ENCODE results near the gene GJA4.

GJA4 gene

DNA sequence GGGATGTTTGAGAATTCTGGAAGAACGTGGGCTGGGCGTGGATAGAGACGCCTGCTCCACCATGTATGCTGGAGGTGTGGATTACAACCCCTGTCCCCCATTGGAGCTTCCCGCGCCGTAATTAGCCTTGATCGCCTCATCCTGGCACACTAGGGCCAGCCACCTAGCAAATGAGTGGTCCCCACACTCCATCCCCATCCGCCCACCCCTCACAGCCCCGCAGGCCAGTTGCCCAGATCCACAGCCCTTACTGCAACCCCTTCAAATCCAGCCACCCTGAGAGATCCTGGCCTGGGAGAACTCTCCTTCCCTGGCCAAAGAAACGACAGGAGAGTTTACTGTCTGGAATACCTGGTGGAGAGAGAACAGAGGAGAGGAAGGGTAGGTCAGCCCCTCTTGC, 375 bp upstream of the GJA4 start:
- ChIA-PET CTCF (no interaction called here), POLR2A (no interaction called here)
- H3K4me3 ChIP-seq (ENCODE audit: low read depth, low read length): no peak overlapping the region
- TF ChIP-seq, protein P1, sequence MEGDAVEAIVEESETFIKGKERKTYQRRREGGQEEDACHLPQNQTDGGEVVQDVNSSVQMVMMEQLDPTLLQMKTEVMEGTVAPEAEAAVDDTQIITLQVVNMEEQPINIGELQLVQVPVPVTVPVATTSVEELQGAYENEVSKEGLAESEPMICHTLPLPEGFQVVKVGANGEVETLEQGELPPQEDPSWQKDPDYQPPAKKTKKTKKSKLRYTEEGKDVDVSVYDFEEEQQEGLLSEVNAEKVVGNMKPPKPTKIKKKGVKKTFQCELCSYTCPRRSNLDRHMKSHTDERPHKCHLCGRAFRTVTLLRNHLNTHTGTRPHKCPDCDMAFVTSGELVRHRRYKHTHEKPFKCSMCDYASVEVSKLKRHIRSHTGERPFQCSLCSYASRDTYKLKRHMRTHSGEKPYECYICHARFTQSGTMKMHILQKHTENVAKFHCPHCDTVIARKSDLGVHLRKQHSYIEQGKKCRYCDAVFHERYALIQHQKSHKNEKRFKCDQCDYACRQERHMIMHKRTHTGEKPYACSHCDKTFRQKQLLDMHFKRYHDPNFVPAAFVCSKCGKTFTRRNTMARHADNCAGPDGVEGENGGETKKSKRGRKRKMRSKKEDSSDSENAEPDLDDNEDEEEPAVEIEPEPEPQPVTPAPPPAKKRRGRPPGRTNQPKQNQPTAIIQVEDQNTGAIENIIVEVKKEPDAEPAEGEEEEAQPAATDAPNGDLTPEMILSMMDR (IDR thresholded peaks at IDR 0.05; ENCODE audit: insufficient read depth, low read length, missing control alignments): no peak
- DNase-seq (ENCODE audit: low read depth, low spot score): no peak

DNA sequence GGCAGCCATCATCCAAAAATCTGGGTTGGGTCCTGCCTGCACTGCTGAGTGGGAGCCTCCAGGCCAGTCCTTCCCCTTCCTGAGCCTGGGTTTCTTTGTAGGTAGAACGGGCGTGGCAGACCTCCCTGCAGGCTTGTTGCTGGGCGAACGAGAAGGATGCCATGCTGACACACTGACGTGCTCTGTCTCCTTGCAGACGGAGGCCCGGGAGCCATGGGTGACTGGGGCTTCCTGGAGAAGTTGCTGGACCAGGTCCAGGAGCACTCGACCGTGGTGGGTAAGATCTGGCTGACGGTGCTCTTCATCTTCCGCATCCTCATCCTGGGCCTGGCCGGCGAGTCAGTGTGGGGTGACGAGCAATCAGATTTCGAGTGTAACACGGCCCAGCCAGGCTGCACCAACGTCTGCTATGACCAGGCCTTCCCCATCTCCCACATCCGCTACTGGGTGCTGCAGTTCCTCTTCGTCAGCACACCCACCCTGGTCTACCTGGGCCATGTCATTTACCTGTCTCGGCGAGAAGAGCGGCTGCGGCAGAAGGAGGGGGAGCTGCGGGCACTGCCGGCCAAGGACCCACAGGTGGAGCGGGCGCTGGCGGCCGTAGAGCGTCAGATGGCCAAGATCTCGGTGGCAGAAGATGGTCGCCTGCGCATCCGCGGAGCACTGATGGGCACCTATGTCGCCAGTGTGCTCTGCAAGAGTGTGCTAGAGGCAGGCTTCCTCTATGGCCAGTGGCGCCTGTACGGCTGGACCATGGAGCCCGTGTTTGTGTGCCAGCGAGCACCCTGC, 1.4 kb downstream of the GJA4 start:
- TF ChIP-seq, protein P1 (IDR thresholded peaks at IDR 0.05; ENCODE audit: insufficient read depth, low read length, missing control alignments): no peak
- CTCF ChIA-PET: no interaction called here
- H3K4me3 ChIP-seq (ENCODE audit: low read depth, low read length): no peak overlapping the region
- DNase-seq (ENCODE audit: low read depth, low spot score): no peak
- POLR2A ChIA-PET: no interaction called here

DNA sequence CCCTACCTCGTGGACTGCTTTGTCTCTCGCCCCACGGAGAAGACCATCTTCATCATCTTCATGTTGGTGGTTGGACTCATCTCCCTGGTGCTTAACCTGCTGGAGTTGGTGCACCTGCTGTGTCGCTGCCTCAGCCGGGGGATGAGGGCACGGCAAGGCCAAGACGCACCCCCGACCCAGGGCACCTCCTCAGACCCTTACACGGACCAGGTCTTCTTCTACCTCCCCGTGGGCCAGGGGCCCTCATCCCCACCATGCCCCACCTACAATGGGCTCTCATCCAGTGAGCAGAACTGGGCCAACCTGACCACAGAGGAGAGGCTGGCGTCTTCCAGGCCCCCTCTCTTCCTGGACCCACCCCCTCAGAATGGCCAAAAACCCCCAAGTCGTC, 2.0 kb downstream of the GJA4 start:
- H3K4me3 ChIP-seq (ENCODE audit: low read depth, low read length): no peak overlapping the region
- ChIA-PET CTCF (interaction anchor here (1.0 kb wide), 1 partner anchor 72 kb away, joined by 3 read pairs; no protein-coding TSS in a partner anchor), POLR2A (no interaction called here)
- DNase-seq (ENCODE audit: low read depth, low spot score): no peak
- TF ChIP-seq, protein P1 (IDR thresholded peaks at IDR 0.05; ENCODE audit: insufficient read depth, low read length, missing control alignments): no peak

DNA sequence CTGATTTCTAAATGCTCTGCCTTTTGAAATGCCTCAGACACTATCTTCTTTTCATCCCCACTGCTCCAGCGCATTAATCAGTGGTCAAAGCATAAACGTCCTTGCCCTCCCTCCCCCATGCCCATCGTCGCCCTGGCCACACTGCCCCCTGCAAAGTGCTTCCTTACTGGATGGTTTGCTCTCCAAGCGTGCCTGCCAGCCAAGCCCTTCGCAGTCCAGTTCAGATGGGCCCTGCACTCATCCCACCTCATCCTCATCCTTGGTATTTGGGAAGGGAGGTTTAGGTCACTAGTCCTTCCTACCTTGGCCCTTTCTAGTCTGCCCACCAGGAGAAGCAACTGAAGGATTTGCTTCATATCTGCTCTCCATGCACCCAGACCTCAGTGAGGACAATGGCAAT, 3.1 kb downstream of the GJA4 start:
- no peak for DNase-seq (ENCODE audit: low read depth, low spot score)
- POLR2A ChIA-PET: no interaction called here
- TF ChIP-seq, protein P1 (IDR thresholded peaks at IDR 0.05; ENCODE audit: insufficient read depth, low read length, missing control alignments): no peak
- CTCF ChIA-PET: interaction anchor here (1.0 to 1.6 kb wide), 2 partner anchors 9 to 71 kb away, joined by 3 to 7 read pairs; no protein-coding TSS in a partner anchor
- H3K4me3 ChIP-seq (ENCODE audit: low read depth, low read length): no peak overlapping the region

DNA sequence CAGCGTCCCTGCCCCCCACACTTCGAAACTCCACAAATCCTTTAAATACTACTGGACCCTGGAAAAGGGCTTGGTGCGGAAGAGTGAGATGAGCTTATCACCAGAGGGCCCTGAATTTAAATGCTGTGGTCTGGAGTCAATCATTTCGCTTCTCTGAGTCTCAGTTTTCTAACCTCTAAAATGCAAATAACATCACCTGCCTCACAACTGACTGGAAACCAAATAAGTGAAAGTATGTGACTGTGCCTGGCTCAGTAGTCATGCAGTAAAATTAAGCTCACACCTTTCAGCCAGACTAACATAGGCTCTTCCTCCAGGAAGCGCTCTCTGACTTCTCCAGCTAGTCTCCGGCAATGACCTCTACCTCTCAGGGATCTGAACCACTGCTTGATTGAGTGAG, 4.2 kb downstream of the GJA4 start:
- ChIA-PET POLR2A (no interaction called here), CTCF (interaction anchor here (1.2 to 1.6 kb wide), 2 partner anchors 10 to 70 kb away, joined by 3 to 7 read pairs; no protein-coding TSS in a partner anchor)
- DNase-seq (ENCODE audit: low read depth, low spot score): no peak
- no peak overlapping the region for H3K4me3 ChIP-seq (ENCODE audit: low read depth, low read length)
- TF ChIP-seq, protein P1 (IDR thresholded peaks at IDR 0.05; ENCODE audit: insufficient read depth, low read length, missing control alignments): no peak

DNA sequence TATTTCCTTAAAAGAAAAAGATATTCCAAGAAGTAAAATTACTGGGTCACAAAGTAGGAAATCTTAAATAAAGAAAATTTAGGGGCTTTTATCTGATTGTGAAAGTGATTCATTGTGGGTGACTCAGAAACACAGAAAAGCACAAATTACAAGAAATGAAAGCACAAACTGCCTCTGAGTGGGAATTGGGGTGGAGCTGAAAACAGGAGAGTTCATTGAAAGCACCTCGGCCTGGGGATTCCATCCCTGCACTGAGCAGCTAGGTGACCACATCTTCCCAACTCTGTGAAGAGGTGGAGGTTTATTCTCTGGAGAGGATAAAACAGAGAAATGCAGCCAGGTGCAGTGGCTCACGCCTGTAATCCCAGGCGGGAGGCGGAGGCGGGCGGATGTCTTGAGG, 7.4 kb downstream of the GJA4 start:
- H3K4me3 ChIP-seq (ENCODE audit: low read depth, low read length): no peak overlapping the region
- TF ChIP-seq, protein P1 (IDR thresholded peaks at IDR 0.05; ENCODE audit: insufficient read depth, low read length, missing control alignments): no peak
- ChIA-PET POLR2A (no interaction called here), CTCF (no interaction called here)
- DNase-seq (ENCODE audit: low read depth, low spot score): no peak
